ENCODE measurements around the gene LDLRAD4. TPM values are rescaled to one million over a fixed set of nuclear protein-coding genes. Genes with fewer than 3 reads are reported as not detected.

Gene LDLRAD4
- total RNA-seq, 1 donor: 0.43 TPM

- DNase-seq (ENCODE audit: low read depth): no peak
Measured at GRCh38 chr18:13464432-13465123, 246.0 kb downstream of the LDLRAD4 start.

DNA sequence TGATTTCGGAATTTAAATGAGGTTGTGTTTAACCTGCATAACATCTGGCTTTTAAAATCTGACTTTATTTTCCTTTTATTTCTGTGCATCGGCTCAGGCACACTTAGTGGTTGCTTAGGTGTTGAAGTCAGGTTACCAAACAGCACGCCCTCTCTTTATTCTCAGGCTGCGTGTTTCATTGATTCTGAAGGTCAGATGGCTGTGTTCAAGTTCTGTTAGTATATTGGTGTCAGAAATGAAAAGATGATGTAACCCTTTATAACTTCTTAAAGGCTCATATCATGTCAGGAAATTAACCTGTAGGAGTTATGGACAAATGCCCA lies 246.5 kb downstream of the LDLRAD4 start:
- DNase-seq (ENCODE audit: low read depth): no peak
- H3K4me3 ChIP-seq (ENCODE audit: low read depth, low read length): no peak overlapping the region
- TF ChIP-seq, protein P1, sequence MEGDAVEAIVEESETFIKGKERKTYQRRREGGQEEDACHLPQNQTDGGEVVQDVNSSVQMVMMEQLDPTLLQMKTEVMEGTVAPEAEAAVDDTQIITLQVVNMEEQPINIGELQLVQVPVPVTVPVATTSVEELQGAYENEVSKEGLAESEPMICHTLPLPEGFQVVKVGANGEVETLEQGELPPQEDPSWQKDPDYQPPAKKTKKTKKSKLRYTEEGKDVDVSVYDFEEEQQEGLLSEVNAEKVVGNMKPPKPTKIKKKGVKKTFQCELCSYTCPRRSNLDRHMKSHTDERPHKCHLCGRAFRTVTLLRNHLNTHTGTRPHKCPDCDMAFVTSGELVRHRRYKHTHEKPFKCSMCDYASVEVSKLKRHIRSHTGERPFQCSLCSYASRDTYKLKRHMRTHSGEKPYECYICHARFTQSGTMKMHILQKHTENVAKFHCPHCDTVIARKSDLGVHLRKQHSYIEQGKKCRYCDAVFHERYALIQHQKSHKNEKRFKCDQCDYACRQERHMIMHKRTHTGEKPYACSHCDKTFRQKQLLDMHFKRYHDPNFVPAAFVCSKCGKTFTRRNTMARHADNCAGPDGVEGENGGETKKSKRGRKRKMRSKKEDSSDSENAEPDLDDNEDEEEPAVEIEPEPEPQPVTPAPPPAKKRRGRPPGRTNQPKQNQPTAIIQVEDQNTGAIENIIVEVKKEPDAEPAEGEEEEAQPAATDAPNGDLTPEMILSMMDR (IDR thresholded peaks at IDR 0.05; ENCODE audit: insufficient read depth, low read depth, low read length): no peak

More at GRCh38 chr18:13464432-13465123, 246.0 kb downstream of the LDLRAD4 start:
- no peak overlapping the region for H3K4me3 ChIP-seq (ENCODE audit: low read depth, low read length)
- TF ChIP-seq, protein P1 (IDR thresholded peaks at IDR 0.05; ENCODE audit: insufficient read depth, low read depth, low read length): no peak

- no peak for DNase-seq (ENCODE audit: low read depth)
- TF ChIP-seq, protein P1 (IDR thresholded peaks at IDR 0.05; ENCODE audit: insufficient read depth, low read depth, low read length): no peak
- no peak overlapping the region for H3K4me3 ChIP-seq (ENCODE audit: low read depth, low read length)
Measured at GRCh38 chr18:13465476-13465875, 246.9 kb downstream of the LDLRAD4 start.

- no peak for DNase-seq (ENCODE audit: low read depth)
- TF ChIP-seq, protein P1 (IDR thresholded peaks at IDR 0.05; ENCODE audit: insufficient read depth, low read depth, low read length): no peak
- H3K4me3 ChIP-seq (ENCODE audit: low read depth, low read length): no peak overlapping the region
Measured at GRCh38 chr18:13470516-13471197, 252.1 kb downstream of the LDLRAD4 start.

DNA sequence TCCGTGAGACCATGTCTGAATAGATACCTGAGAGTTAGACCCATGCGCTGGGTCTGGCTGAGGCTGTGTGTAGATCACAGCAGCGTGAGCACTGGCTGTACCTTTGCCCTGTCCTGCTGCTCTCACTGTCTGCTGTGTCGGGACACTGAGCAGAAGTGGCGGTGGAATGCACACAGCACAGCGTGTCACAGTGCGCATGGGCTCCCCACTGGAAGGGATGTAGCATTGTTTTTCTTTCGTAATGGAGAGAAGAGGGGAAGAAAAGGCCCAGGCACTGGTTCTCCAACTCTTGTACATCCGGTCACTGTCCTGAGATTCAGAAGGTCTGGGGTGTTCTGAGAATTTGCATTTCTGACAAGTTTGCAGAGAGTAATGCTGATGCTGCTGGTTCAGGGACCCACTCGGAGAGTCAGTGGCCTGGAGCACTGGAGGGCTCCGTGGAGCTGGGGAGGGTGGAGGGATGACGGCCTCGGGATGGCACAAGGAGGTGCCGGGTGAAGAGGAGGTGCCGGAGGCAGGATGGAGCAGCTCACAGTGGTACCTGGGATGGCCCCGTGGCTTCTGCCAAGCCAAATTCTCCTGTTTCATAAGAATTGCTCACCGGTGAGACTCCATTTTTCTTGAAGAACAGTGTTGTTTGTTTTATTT lies 252.8 kb downstream of the LDLRAD4 start:
- no peak for DNase-seq (ENCODE audit: low read depth)
- TF ChIP-seq, protein P1 (IDR thresholded peaks at IDR 0.05; ENCODE audit: insufficient read depth, low read depth, low read length): no peak
- H3K4me3 ChIP-seq (ENCODE audit: low read depth, low read length): no peak overlapping the region

GRCh38 chr18:13471971-13472628 lies 253.5 kb downstream of the LDLRAD4 start:
- no peak overlapping the region for H3K4me3 ChIP-seq (ENCODE audit: low read depth, low read length)
- TF ChIP-seq, protein P1 (IDR thresholded peaks at IDR 0.05; ENCODE audit: insufficient read depth, low read depth, low read length): no peak
- no peak for DNase-seq (ENCODE audit: low read depth)

Data from fibroblast of villous mesenchyme (primary cell).